K562 (cell line): ENCODE results near the gene PHETA1. TPM values are rescaled to one million over a fixed set of nuclear protein-coding genes. Genes with fewer than 3 reads are reported as not detected.

ENCODE experiments used
- ARID2 ChIP-seq: fragments of 450-650 bp; IDR thresholded peaks from 2 replicates; pipeline ENCODE4 v1.6.1; 2017; ENCODE audit warnings: antibody characterized with exemption, mild to moderate bottlenecking
- BRD9 ChIP-seq: fragments of 450-650 bp; IDR thresholded peaks from 2 replicates; pipeline ENCODE4 v1.6.1; 2018; ENCODE audit warnings: low read depth; ENCODE audit not compliant: partially characterized antibody
- CBX1 ChIP-seq: sonication (generic); IDR thresholded peaks from 2 replicates; pipeline ENCODE4 v1.6.1; 2016; ENCODE audit warnings: antibody characterized with exemption, low read depth, mild to moderate bottlenecking
- CREBBP ChIP-seq: IDR thresholded peaks from one replicate; pipeline ENCODE4 v1.6.1; 2012; ENCODE audit warnings: low read depth, mild to moderate bottlenecking, control low read depth, inconsistent platforms, low read length
- EZH2 ChIP-seq: IDR thresholded peaks from 2 replicates; pipeline ENCODE4 v1.6.1; 2012; ENCODE audit warnings: low read depth, mild to moderate bottlenecking, inconsistent platforms, low read length, borderline replicate concordance
- FOXK2 ChIP-seq, 2 experiments: fragments of 450-650 bp; IDR thresholded peaks in 1 of 2; conservative IDR thresholded peaks in 1 of 2; 2 replicates each; pipeline ENCODE4 v1.6.1; 2016; ENCODE audit warnings: low read depth in 2 of 2, mild to moderate bottlenecking in 1 of 2
- GABPB2 ChIP-seq: fragments of 250-450 bp; sonication (Bioruptor Pico); conservative IDR thresholded peaks from 2 replicates; pipeline ENCODE4 v1.5.1; 2021; ENCODE audit warnings: mild to moderate bottlenecking
- IFI16 ChIP-seq: fragments of 250-450 bp; sonication (Bioruptor Pico); IDR thresholded peaks from 2 replicates; pipeline ENCODE4 v2.1.2; 2022; ENCODE audit warnings: mild to moderate bottlenecking, inconsistent platforms
- MECOM ChIP-seq: fragments of 250-450 bp; sonication (Bioruptor Pico); IDR thresholded peaks from 2 replicates; pipeline ENCODE4 v1.8.0; 2022; ENCODE audit warnings: inconsistent platforms
- MEIS2 ChIP-seq: fragments of 450-650 bp; IDR thresholded peaks from 2 replicates; pipeline ENCODE4 v1.6.1; 2014; ENCODE audit warnings: mild to moderate bottlenecking; ENCODE audit not compliant: partially characterized antibody
- MXI1 ChIP-seq: IDR thresholded peaks from 2 replicates; pipeline ENCODE4 v1.6.1; 2011; ENCODE audit warnings: low read depth, mild to moderate bottlenecking, improper control_type of control experiment, low read length
- NFIX ChIP-seq: fragments of 250-450 bp; sonication (Bioruptor Pico); IDR thresholded peaks from 2 replicates; pipeline ENCODE4 v1.4.0; 2020; ENCODE audit warnings: low read depth, mild to moderate bottlenecking, moderate library complexity
- NR3C1 ChIP-seq: sonication (generic); formaldehyde crosslinking; IDR thresholded peaks from 2 replicates; pipeline ENCODE4 v1.8.1; 2022; ENCODE audit warnings: missing genetic modification reagents
- POLR2A ChIP-seq: fragments of 450-650 bp; conservative IDR thresholded peaks from 2 replicates; pipeline ENCODE4 v1.6.1; 2016
- POLR2H ChIP-seq: IDR thresholded peaks from 2 replicates; pipeline ENCODE4 v1.6.1; 2016; ENCODE audit warnings: missing genetic modification characterization, low read depth, mild to moderate bottlenecking, control low read depth, missing compliant biosample characterization, moderate library complexity
- RUNX1 ChIP-seq: sonication (generic); IDR thresholded peaks from 2 replicates; pipeline ENCODE4 v1.6.1; 2016; ENCODE audit warnings: antibody characterized with exemption, low read depth
- SIN3B ChIP-seq: fragments of 450-650 bp; IDR thresholded peaks from 2 replicates; pipeline ENCODE4 v1.6.1; 2017; ENCODE audit warnings: low read depth, mild to moderate bottlenecking, moderate library complexity
- STAT5A ChIP-seq: IDR thresholded peaks from 2 replicates; pipeline ENCODE4 v1.6.1; 2012; ENCODE audit warnings: low read length, inconsistent platforms, borderline replicate concordance
- ZNF134 ChIP-seq: fragments of 250-450 bp; sonication (Bioruptor Pico); conservative IDR thresholded peaks from 2 replicates; pipeline ENCODE4 v1.4.0; 2020
- ZNF444 ChIP-seq: fragments of 250-450 bp; sonication (Bioruptor Pico); IDR thresholded peaks from 2 replicates; pipeline ENCODE4 v1.4.0; 2020; ENCODE audit warnings: mild to moderate bottlenecking, moderate library complexity
- ZNF707 ChIP-seq: fragments of 250-450 bp; sonication (Bioruptor Pico); conservative IDR thresholded peaks from 2 replicates; pipeline ENCODE4 v1.8.0; 2022; ENCODE audit warnings: inconsistent platforms, mild to moderate bottlenecking, moderate library complexity
- ZSCAN32 ChIP-seq: fragments of 450-650 bp; formaldehyde crosslinking; IDR thresholded peaks from 2 replicates; pipeline ENCODE4 v1.4.0; 2020; ENCODE audit warnings: mild to moderate bottlenecking, moderate library complexity
- polyA plus RNA-seq, 8 experiments: library from polyadenylated mRNA; depleted of rRNA in 4 of 8; stranded (reverse) in 5 of 8; unstranded in 3 of 8; fragments of >200 nt; fragmentation: Nextera tagmentation in 2 of 8; fragmentation: Illumina TruSeq in 1 of 8; extraction: Ambion mirVana in 2 of 8; extraction: Trizol in 1 of 8; gene quantifications; 2 replicates each; pipeline versions ENCODE4 v1.2.1 to v1.2.3, GENCODE V29; 2011 to 2014; ENCODE audit warnings: inconsistent platforms in 1 of 8, missing spikeins in 1 of 8
- total RNA-seq, 7 experiments: library from RNA; depleted of rRNA in 6 of 7; stranded (reverse); fragments of >200 nt in 6 of 7; fragmentation: Illumina TruSeq in 2 of 7; extraction: Trizol in 2 of 7; gene quantifications; 2 replicates each; pipeline versions ENCODE4 v1.2.1 to v1.2.3, GENCODE V29; 2011 to 2021; ENCODE audit warnings: low replicate concordance in 1 of 7
- TF ChIP-seq, protein P1 (sequence below): fragments of 450-650 bp; formaldehyde crosslinking; IDR thresholded peaks from 2 replicates; pipeline ENCODE4 v1.4.0; 2022; ENCODE audit warnings: mild to moderate bottlenecking, moderate library complexity
- TF ChIP-seq, protein P2 (sequence below), 3 experiments: IDR thresholded peaks in 2 of 3; conservative IDR thresholded peaks in 1 of 3; 2 replicates each; pipeline ENCODE4 v1.5.1; 2011 to 2012; ENCODE audit warnings: low read length in 3 of 3, mild to moderate bottlenecking in 3 of 3, control low read depth in 2 of 3, improper control_type of control experiment in 1 of 3, inconsistent platforms in 1 of 3, low read depth in 1 of 3, mixed read lengths in 1 of 3, moderate library complexity in 1 of 3; ENCODE audit not compliant: insufficient read depth in 2 of 3
- TF ChIP-seq, protein P3 (sequence below): sonication (generic); formaldehyde crosslinking; IDR thresholded peaks from 2 replicates; pipeline ENCODE4 v1.8.1; 2023; ENCODE audit warnings: mild to moderate bottlenecking, missing genetic modification reagents
- TF ChIP-seq, protein P4 (sequence below): fragments of 250-450 bp; sonication (Bioruptor Pico); IDR thresholded peaks from 2 replicates; pipeline ENCODE4 v1.8.0; 2022; ENCODE audit warnings: inconsistent platforms, mild to moderate bottlenecking, moderate library complexity, borderline replicate concordance

Gene PHETA1
- total and polyA plus RNA-seq, 9 of the 15 experiments (the other 6 are each of a cell fraction or from before 2014, with no cell fraction given): 0.03 to 12.4 (median 3.0) TPM

DNA sequence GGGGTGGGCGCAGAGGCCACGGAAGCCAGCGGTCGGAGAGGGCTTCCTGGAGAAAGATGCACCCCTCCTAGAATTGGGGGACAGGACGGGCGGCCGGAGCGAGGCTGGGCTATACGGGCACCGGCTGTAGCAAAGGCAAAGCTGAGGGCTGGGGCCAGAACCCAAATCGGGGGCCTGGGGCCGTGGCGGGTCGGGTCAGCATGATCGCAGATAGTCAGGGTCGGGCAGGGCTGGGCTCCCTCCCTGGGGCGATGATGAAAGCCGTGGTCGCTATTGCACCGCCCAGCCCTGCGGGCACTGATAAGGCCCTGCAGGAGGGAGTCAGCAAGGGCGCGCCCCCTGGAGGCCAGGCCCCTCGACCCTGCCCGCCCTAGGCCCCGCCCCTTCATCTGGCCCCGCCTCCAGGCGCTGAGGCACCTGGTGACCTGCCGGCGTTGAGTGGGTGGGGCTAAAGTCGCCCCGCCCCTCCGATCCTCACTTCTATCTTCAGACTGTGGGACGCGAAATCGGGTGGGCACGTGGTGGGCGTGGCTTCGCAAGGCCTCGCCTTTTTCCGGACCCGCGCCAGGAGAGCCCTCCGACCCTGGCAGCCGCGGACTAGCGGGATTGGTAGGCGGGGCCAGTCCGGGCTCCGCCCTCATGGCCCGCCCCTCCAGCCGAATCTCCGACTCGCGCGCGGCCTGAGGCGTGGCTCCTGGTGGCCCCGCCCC, 36.4 kb upstream of the PHETA1 start (continued):
- TF ChIP-seq, protein P1, sequence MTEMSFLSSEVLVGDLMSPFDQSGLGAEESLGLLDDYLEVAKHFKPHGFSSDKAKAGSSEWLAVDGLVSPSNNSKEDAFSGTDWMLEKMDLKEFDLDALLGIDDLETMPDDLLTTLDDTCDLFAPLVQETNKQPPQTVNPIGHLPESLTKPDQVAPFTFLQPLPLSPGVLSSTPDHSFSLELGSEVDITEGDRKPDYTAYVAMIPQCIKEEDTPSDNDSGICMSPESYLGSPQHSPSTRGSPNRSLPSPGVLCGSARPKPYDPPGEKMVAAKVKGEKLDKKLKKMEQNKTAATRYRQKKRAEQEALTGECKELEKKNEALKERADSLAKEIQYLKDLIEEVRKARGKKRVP (CRISPR knock-in tag): peak; percentile 100
- TF ChIP-seq MEIS2 (peak; percentile 29), ZNF444 (CRISPR knock-in tag) (0 out of 2 replicates have a peak, but pooled peaks have one; percentile 4), CREBBP (no peak), ZNF134 (CRISPR knock-in tag) (no peak), FOXK2 (conservative IDR thresholded peaks at IDR 0.05 in 1 of 2, IDR thresholded peaks at IDR 0.05 in 1 of 2; ENCODE audit: low read depth in 2 of 2) (0 out of 4 replicates have a peak, but pooled peaks of 1 of the 2 experiments have one; percentile 4), MECOM (CRISPR knock-in tag) (no peak), MXI1 (peak; percentile 43; the same call in 1 of the 2 replicates), GABPB2 (no peak), ZSCAN32 (CRISPR knock-in tag) (peak; percentile 97), NFIX (CRISPR knock-in tag) (no peak), BRD9 (peak; percentile 86), ZNF707 (CRISPR knock-in tag) (no peak), STAT5A (peak; percentile 52; the same call in 1 of the 2 replicates), SIN3B (no peak), EZH2 (no peak), RUNX1 (peak; percentile 27; the same call in 1 of the 2 replicates), CBX1 (no peak), ARID2 (no peak), NR3C1 (CRISPR knock-in tag) (no peak), POLR2A (peak; percentile 88), POLR2H (tag) (peak; percentile 89), IFI16 (CRISPR knock-in tag) (no peak)
- TF ChIP-seq, protein P2, sequence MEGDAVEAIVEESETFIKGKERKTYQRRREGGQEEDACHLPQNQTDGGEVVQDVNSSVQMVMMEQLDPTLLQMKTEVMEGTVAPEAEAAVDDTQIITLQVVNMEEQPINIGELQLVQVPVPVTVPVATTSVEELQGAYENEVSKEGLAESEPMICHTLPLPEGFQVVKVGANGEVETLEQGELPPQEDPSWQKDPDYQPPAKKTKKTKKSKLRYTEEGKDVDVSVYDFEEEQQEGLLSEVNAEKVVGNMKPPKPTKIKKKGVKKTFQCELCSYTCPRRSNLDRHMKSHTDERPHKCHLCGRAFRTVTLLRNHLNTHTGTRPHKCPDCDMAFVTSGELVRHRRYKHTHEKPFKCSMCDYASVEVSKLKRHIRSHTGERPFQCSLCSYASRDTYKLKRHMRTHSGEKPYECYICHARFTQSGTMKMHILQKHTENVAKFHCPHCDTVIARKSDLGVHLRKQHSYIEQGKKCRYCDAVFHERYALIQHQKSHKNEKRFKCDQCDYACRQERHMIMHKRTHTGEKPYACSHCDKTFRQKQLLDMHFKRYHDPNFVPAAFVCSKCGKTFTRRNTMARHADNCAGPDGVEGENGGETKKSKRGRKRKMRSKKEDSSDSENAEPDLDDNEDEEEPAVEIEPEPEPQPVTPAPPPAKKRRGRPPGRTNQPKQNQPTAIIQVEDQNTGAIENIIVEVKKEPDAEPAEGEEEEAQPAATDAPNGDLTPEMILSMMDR (IDR thresholded peaks at IDR 0.05 in 2 of 3, conservative IDR thresholded peaks at IDR 0.05 in 1 of 3; ENCODE audit: insufficient read depth in 2 of 3, low read depth in 1 of 3, low read length in 3 of 3): peak; percentile 75 to 76 (median 75)
- TF ChIP-seq, protein P3, sequence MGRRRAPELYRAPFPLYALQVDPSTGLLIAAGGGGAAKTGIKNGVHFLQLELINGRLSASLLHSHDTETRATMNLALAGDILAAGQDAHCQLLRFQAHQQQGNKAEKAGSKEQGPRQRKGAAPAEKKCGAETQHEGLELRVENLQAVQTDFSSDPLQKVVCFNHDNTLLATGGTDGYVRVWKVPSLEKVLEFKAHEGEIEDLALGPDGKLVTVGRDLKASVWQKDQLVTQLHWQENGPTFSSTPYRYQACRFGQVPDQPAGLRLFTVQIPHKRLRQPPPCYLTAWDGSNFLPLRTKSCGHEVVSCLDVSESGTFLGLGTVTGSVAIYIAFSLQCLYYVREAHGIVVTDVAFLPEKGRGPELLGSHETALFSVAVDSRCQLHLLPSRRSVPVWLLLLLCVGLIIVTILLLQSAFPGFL: no peak
- TF ChIP-seq, protein P4, sequence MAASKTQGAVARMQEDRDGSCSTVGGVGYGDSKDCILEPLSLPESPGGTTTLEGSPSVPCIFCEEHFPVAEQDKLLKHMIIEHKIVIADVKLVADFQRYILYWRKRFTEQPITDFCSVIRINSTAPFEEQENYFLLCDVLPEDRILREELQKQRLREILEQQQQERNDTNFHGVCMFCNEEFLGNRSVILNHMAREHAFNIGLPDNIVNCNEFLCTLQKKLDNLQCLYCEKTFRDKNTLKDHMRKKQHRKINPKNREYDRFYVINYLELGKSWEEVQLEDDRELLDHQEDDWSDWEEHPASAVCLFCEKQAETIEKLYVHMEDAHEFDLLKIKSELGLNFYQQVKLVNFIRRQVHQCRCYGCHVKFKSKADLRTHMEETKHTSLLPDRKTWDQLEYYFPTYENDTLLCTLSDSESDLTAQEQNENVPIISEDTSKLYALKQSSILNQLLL: no peak
